GM12892 (cell line): ENCODE measurements around the gene DNAJB14. TPM values are rescaled to one million over a fixed set of nuclear protein-coding genes. Genes with fewer than 3 reads are reported as not detected.
A peak's percentile ranks its signal among the peaks of the same experiment; 100 is the strongest.

Source experiments
- DNase-seq: peaks from one replicate; pipeline ENCODE4 v3.0.0; 2011; ENCODE audit not compliant: insufficient read length
- FAIRE-seq: peaks from 2 replicates; lab custom pipeline; 2011; peaks lifted over from hg19 to GRCh38; lab: Jason Lieb, UNC
- POLR2A ChIP-seq: IDR thresholded peaks from 2 replicates; pipeline ENCODE4 v1.6.1; 2011; ENCODE audit warnings: low read depth, low read length, control low read depth
- POLR2AphosphoS5 ChIP-seq: IDR thresholded peaks from 2 replicates; pipeline ENCODE4 v1.6.1; 2011; ENCODE audit warnings: low read depth, low read length, control low read depth
- TAF1 ChIP-seq: IDR thresholded peaks from 2 replicates; pipeline ENCODE4 v1.6.1; 2011; ENCODE audit warnings: low read depth, mild to moderate bottlenecking, control low read depth, low read length, borderline replicate concordance
- polyA plus RNA-seq: library from polyadenylated mRNA; unstranded; fragments of >200 nt; gene quantifications from one replicate; pipeline ENCODE4 v1.2.1, GENCODE V29; 2012; ENCODE audit warnings: missing spikeins, inconsistent platforms; ENCODE audit not compliant: missing spikeins

DNAJB14 gene
- polyA plus RNA-seq: 19.5 TPM

GRCh38 chr4:99946356-99947189, at the start of gene DNAJB14:
Gene DNAJB14, minus strand, starts transcription at chr4:99946618. Its CDS starts 47 bp downstream, at chr4:99946571.
- FAIRE-seq: peak; percentile 94
- TF ChIP-seq POLR2AphosphoS5 (peak; percentile 93), POLR2A (peak; percentile 92), TAF1 (0 out of 2 replicates have a peak, but pooled peaks have one; percentile 38)
- peak; percentile 51 for DNase-seq

GRCh38 chr4:99991741-99992140, 45.3 kb upstream of the DNAJB14 start:
- no peak for FAIRE-seq

DNA sequence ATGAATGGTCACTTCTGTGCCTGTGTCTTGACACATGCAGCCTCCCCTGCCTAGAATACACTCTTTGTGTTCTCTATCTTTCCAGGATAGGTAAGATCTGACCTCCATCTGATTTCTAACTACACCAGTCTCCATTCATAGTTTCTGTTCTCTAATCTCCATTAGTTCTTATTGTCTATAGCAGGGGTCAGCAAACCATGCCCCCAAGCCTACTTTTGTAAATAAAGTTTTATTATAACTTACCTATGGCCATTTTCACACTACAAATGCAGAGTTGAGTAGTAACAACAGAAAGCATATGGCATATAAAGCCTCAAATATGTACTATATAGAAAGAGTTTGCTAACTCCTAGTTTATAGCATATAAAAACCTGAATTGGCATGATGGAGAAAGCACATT, 41.3 kb upstream of the DNAJB14 start:
- no peak for TF ChIP-seq TAF1
- no peak for TF ChIP-seq POLR2A
- TF ChIP-seq POLR2AphosphoS5: no peak
- FAIRE-seq: no peak
- DNase-seq: no peak

More at GRCh38 chr4:99991741-99992140, 45.3 kb upstream of the DNAJB14 start:
- TF ChIP-seq TAF1 (no peak), POLR2A (no peak), POLR2AphosphoS5 (no peak)
- no peak for DNase-seq

- TF ChIP-seq TAF1: no peak
- TF ChIP-seq POLR2A: no peak
- no peak for TF ChIP-seq POLR2AphosphoS5
- DNase-seq: no peak
- FAIRE-seq: no peak
Observed at GRCh38 chr4:99986792-99987191, 40.4 kb upstream of the DNAJB14 start.

GRCh38 chr4:99983289-99983943, 37.0 kb upstream of the DNAJB14 start:
- no peak for TF ChIP-seq TAF1
- TF ChIP-seq POLR2A: no peak
- TF ChIP-seq POLR2AphosphoS5: no peak
- no peak for DNase-seq
- no peak for FAIRE-seq

DNA sequence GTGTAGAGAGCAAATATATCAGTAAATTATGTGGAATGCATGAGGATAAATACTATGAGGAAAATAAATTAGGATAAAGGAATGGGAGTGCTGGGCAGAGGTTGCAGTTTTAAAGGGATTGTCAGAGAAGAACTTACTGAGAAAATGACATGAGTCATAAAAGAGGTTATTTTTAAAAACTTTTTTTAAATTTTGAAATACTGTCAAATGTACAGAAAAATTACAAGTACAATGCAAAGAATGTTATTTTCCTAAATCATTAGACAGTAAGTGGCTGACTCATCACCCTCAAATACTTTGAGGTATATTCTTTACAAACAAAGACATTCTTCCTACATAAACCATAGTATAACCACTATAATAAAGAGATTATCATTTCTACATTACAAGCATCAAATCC, 33.5 kb upstream of the DNAJB14 start:
- FAIRE-seq (no peak), DNase-seq (no peak)
- no peak for TF ChIP-seq TAF1
- TF ChIP-seq POLR2AphosphoS5: no peak
- no peak for TF ChIP-seq POLR2A

- no peak for DNase-seq
- TF ChIP-seq POLR2A: no peak
- TF ChIP-seq TAF1: no peak
- TF ChIP-seq POLR2AphosphoS5: no peak
- no peak for FAIRE-seq
Observed at GRCh38 chr4:99971453-99972111, 25.2 kb upstream of the DNAJB14 start.

DNA sequence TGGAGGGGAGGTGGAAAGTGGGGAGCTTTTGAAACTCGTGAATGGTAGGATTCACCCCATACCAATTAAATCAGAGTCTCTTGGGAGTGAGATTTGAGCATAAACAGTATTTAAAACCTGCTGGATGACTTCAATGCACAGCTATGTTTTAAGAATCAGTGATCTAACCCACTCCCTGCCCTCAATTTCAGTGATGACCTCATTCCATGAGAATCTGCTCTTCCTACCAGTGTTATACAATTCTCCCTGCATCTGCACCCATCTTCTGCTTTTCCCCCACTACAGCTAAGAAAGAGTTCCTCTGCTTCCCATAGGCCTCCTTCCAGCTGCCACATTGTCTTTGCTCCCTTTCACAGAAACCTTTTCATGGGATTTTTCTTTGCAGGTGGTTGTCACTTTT, 21.9 kb upstream of the DNAJB14 start:
- TF ChIP-seq POLR2AphosphoS5: no peak
- TF ChIP-seq POLR2A: no peak
- TF ChIP-seq TAF1: no peak
- DNase-seq (no peak), FAIRE-seq (no peak)

DNA sequence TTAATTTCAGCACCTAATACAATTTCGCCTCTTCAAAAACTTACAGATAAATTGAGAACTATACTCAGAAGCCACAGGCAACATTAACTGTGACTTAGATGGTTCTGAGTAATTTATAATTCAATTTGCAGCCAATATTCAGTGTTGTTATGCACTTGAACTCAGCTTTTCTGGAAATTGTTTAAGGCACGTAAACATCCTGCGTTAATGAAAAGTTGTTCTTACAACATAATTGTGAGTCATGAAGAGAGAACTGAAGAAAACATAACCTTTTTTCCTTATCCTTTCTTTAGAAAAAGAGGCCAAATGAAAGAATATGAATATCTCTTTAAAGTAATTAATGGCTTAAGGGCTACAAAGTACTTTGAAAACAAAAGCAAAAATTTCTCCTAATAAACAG, 20.3 kb upstream of the DNAJB14 start:
- no peak for TF ChIP-seq POLR2AphosphoS5
- no peak for TF ChIP-seq TAF1
- FAIRE-seq: no peak
- DNase-seq: no peak

- FAIRE-seq (no peak), DNase-seq (no peak)
- TF ChIP-seq POLR2A (no peak), TAF1 (no peak), POLR2AphosphoS5 (no peak)
Observed at GRCh38 chr4:99965674-99966350, 19.4 kb upstream of the DNAJB14 start.

DNA sequence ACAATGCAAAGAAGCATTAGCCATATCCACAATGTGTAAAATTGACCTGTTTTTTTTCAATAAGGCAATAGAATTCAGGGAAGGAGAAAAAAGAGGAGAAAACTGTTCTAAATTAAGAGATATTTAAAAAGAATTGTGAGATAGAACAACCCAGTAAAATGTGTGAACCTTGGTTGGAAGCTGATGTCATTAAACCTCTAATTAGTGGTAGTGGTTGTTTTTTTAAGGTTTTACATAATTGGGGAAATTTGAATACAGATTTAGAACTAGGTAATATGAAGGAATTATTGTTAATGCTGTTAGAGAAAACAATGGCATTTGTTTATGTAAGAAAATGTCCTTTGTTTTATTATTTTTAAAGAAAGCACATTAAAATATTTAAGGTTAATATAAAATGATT, 18.8 kb upstream of the DNAJB14 start:
- FAIRE-seq (no peak), DNase-seq (no peak)
- no peak for TF ChIP-seq POLR2AphosphoS5
- TF ChIP-seq TAF1: no peak
- no peak for TF ChIP-seq POLR2A
